Muscle of arm (tissue), 14 donors: Measurements from ENCODE around the gene C1orf52. TPM values are rescaled to one million over a fixed set of nuclear protein-coding genes. Genes with fewer than 3 reads are reported as not detected.

Source experiments
- DNase-seq: peaks from one replicate; pipeline ENCODE4 v3.0.0-alpha.2; 2013
- long read RNA-seq, 11 donors: transcript quantifications; one replicate each; lab custom pipeline, GENCODE V29; 2026
- polyA plus RNA-seq, 12 donors: library from polyadenylated mRNA; unstranded; fragments of 120-200 nt; gene quantifications; one replicate each; pipeline ENCODE4 v1.2.1, GENCODE V29; 2013; ENCODE audit not compliant: insufficient read length in 12 of 12

C1orf52 gene
- polyA plus RNA-seq: 10 to 100 TPM in 11 of 12 donors, not detected in 1; 22.1 to 33.0 (median 28.9) TPM
- long read RNA-seq, donor 1, transcript C1orf52-201 (4 exons, 3,391 nt): major isoform, 15 of 58 reads
- long read RNA-seq, donor 1, transcript C1orf52-203 (3 exons, 1,219 nt): minor isoform, 8 of 58 reads
- long read RNA-seq, donor 1, partial matches to known transcripts: 35 of 58 reads
- long read RNA-seq, donor 1, other reads (novel, unspliced or antisense): 0 of 58 reads
- long read RNA-seq, donor 2, transcript C1orf52-201 (4 exons, 3,391 nt): major isoform, 17 of 29 reads
- long read RNA-seq, donor 2, transcript C1orf52-203 (3 exons, 1,219 nt): minor isoform, 6 of 29 reads
- long read RNA-seq, donor 2, partial matches to known transcripts: 6 of 29 reads
- long read RNA-seq, donor 2, other reads (novel, unspliced or antisense): 0 of 29 reads
- long read RNA-seq, donor 3, transcript C1orf52-201 (4 exons, 3,391 nt): major isoform, 5 of 8 reads
- long read RNA-seq, donor 3, partial matches to known transcripts: 0 of 8 reads
- long read RNA-seq, donor 3, other reads (novel, unspliced or antisense): 0 of 8 reads
- long read RNA-seq, donor 4, partial matches to known transcripts: 0 of 3 reads
- long read RNA-seq, donor 4, other reads (novel, unspliced or antisense): 0 of 3 reads
- long read RNA-seq, donor 5, transcript C1orf52-203 (3 exons, 1,219 nt): minor isoform, 7 of 22 reads
- long read RNA-seq, donor 5, transcript C1orf52-201 (4 exons, 3,391 nt): major isoform, 15 of 22 reads
- long read RNA-seq, donor 5, partial matches to known transcripts: 0 of 22 reads
- long read RNA-seq, donor 5, other reads (novel, unspliced or antisense): 0 of 22 reads
- long read RNA-seq, donor 6, transcript C1orf52-201 (4 exons, 3,391 nt): major isoform, 6 of 16 reads
- long read RNA-seq, donor 6, partial matches to known transcripts: 6 of 16 reads
- long read RNA-seq, donor 6, other reads (novel, unspliced or antisense): 0 of 16 reads
- long read RNA-seq, donor 7, transcript C1orf52-203 (3 exons, 1,219 nt): major isoform, 6 of 11 reads
- long read RNA-seq, donor 7, transcript C1orf52-201 (4 exons, 3,391 nt): minor isoform, 5 of 11 reads
- long read RNA-seq, donor 7, partial matches to known transcripts: 0 of 11 reads
- long read RNA-seq, donor 7, other reads (novel, unspliced or antisense): 0 of 11 reads
- long read RNA-seq, donor 8, transcript C1orf52-203 (3 exons, 1,219 nt): minor isoform, 5 of 22 reads
- long read RNA-seq, donor 8, transcript C1orf52-201 (4 exons, 3,391 nt): major isoform, 8 of 22 reads
- long read RNA-seq, donor 8, partial matches to known transcripts: 9 of 22 reads
- long read RNA-seq, donor 8, other reads (novel, unspliced or antisense): 0 of 22 reads
- long read RNA-seq, donor 9, transcript C1orf52-203 (3 exons, 1,219 nt): major isoform, 8 of 15 reads
- long read RNA-seq, donor 9, transcript C1orf52-201 (4 exons, 3,391 nt): minor isoform, 7 of 15 reads
- long read RNA-seq, donor 9, partial matches to known transcripts: 0 of 15 reads
- long read RNA-seq, donor 9, other reads (novel, unspliced or antisense): 0 of 15 reads
- long read RNA-seq, donor 10, transcript C1orf52-201 (4 exons, 3,391 nt): major isoform, 9 of 13 reads
- long read RNA-seq, donor 10, partial matches to known transcripts: 0 of 13 reads
- long read RNA-seq, donor 10, other reads (novel, unspliced or antisense): 0 of 13 reads
- long read RNA-seq, donor 11, transcript C1orf52-201 (4 exons, 3,391 nt): minor isoform, 6 of 16 reads
- long read RNA-seq, donor 11, transcript C1orf52-203 (3 exons, 1,219 nt): major isoform, 10 of 16 reads
- long read RNA-seq, donor 11, partial matches to known transcripts: 0 of 16 reads
- long read RNA-seq, donor 11, other reads (novel, unspliced or antisense): 0 of 16 reads

DNA sequence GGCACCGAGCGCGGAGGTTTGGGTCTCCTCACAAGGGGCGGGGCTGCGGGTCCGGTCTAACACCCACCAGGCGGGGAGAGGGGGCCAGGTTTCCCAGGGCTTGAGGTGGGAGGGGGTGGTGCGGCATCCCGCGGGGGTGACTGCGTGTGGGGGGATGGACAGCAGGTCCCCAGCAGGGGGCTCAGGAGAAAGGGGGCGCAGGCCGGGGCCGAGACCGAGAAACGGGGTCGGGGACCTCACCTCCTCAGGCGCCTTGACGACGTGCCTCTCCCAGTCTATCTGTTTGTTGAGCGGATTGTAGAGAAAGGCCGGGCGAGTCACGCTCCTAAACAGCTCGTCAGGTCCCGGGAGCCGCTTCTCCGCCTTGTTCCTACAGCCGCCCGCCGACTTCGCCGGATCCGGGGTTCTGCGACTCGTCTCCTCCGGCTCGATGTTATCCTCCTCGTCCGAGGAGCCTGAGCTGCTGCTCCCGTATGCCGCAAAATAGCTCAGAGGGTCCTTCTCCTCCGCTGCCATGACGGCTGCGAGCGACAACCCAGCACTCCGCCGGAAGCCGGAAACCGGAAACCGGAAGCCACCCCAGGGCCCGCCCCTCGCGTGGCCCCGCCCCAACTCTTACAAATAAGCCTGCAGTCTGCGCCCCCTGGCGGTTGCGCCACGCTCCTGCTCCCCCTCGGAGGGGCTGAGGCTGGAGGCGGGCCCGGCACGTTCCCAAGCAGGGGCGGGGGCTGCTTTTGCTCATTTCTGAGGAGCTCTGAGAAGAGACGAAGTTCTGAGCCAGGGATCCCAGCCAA lies at the start of gene C1orf52:
C1orf52 (minus strand) TSS at position 545 of the 794 bp plus-strand sequence; CDS start at position 516, 29 bp downstream.
- DNase-seq: peak; percentile 98

DNA sequence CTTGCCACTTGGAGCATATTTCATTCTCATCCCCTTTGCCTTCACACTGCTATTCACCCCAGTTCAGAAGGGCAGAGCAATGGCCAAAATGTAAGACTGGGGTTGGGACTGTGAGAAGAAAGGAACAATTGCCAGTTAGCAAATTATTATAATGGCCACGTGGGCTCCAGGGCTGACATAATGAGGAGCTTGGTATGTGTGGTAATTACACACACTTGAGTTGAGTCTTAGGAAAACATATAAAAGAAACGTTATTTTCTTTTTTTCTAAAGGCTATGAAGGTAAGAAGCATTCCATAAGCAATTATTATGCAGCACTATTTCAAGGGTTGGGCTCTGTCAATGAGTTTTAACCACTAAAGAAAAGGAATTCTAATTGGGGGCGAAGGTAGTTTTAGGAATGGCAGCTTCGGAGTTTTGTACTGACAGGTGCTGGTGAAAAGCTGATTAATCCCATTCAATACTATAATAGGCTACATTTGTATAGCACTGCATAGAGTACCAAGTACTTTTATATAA lies 49.4 kb upstream of the C1orf52 start:
- DNase-seq: no peak

DNA sequence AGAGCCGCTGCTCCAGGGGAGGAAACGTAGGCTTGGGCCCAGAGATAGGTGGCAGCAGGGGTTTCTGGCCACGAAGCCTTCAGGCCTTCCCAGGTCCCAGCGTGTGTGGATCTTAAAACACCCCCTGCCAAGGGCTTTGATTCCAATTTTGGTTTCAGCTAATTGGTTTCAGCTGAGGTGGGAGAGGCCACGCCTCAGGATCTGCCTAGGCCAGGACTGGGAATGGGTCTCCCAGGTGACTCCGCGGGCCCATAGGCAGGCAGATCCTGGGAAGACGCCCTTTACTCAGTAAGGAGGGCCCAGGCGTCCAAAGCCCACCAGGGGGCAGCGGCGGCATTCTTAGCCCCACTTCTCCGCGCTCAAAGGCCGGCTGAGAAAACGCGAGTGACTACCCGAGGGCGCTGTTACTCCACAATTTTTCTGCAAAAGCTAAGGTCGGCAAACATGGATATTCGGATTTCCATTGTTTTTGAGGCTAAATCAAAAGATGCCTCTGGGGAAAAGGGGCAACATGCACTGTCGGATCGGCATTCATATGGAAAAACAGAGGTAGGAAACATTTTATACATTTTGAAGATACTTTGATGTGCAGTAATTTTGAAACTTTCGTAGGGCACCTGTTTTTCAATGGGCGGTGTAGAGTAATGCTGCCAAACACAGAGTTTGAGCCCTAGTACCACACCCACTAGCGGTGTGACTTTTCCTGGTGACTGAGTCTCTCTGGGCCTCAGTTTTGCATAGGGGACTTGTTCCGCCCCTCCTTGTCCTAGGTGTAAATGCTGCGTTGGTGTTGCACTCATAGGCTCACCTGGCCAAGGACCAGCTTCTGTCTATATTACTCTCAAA lies 48.7 kb upstream of the C1orf52 start:
- peak; percentile 91 for DNase-seq

DNA sequence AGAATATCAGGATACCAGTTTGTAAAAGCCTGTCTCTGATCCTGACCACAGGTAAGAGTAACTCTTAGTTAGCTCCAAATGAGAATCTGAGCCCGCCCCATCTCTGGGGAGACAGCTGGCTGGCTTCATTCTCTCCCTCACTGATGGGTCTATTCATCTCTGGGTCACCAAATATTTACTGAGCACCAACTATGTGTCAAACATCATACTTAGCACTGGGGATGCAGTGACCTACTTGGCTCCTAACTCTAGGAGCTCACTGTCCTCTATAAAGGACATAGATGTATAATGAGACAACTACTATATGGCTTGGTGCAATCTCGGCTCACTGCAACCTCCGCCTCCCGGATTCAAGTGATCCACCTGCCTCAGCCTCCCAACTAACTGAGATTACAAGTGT lies 46.8 kb upstream of the C1orf52 start:
- no peak for DNase-seq

DNA sequence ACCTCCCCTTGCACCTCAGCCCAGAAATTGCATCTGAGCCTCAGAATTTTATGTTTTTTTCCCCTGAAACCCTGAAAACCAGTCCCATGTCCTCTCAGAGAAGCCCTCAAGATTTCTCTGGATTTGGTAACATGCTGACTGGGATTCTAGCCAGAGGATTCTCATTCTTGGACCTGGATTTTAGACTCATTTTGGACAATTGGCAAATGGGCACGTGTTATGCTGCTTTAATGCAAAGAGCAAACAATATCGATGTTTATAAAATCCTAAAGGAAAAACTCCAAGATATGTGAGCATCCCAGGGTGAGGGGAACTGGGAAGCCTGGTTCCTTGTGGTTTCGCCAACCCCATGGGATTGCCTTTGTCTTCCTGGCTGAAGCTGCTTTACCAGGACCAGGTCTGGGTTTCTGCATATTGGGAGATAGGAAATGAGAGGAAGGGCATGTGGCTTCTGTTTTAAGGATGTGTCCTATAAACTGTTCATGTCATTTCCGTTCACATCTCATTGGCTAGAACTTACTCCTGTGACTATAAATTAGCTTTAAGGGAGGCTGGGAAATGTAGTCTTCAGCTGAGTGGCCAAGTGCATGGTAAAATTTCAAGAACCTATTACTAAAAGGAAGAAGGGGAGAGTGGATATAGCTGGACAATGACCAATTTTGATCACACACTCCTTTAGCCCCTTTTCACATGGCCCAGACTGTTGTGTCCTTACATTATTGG lies 44.1 kb upstream of the C1orf52 start:
- no peak for DNase-seq

DNA sequence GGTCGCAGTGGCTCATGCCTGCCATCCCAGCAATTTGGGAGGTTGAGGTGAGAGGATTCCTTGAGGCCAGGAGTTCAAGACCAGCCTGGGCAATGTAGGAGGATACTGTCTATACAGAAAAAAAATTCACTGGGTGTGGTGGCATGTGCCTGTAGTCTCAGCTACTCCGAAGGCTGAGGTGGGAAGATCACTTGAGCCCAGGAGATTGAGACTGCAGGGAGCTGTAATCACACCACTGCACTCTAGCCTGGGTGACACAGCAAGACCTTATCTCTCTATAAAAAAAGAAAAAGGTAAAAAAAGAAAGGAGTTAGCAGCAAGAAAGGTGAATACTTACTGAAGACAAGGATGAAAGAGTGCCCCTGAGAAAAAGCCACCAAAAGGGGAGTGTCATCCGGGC lies 40.7 kb upstream of the C1orf52 start:
- no peak for DNase-seq

DNA sequence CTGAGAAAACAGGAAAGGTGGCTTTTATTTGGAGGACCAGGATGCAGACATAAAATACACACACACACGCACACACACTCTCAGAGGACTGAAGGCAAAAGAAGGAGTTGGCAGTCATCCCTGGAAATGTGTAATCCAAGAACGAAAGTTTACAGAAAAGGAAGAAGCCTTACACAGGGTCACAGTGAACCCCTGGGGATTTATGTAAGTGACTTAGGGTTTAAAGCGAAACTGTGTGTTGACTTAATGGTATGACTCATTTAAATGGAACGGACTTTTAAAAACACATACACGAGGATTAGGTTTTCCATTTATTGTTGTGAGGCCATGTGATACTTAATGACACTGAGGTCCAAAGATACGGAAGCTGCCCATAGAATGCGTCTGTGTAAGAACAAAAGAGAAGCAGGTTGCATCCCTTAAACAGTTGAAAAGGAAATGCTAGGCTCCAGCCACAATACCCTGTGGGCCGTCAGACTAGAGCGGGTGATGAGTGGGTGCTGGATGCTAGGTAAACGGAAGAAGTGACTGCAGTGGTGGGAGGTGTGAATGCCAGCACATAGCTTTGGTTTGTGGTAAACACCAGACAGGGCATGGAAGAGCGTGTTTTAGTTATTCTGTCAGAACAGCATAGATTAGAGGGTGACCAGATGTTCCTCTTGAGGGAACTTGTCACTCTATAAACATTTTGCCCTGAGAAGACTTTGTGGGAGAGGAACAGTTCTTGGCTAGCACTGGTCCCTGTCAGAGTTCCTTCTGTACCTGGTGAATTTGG lies 38.6 kb upstream of the C1orf52 start:
- DNase-seq: peak; percentile 88

DNA sequence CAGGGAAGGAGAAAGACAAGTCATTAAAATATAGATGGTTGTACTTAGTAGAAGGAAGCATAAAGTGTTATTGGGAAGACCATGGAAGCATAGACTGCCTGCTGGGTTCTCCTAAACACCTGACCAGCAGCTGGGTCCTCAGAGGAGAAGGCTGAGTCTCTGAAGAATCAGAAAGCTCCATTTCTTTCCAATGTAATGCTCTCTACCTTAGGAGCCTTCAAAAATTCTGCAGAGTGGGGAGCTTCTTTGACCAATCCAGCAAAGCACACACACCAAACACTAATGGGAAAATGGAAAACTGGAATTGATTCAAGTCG lies 38.0 kb upstream of the C1orf52 start:
- no peak for DNase-seq

DNA sequence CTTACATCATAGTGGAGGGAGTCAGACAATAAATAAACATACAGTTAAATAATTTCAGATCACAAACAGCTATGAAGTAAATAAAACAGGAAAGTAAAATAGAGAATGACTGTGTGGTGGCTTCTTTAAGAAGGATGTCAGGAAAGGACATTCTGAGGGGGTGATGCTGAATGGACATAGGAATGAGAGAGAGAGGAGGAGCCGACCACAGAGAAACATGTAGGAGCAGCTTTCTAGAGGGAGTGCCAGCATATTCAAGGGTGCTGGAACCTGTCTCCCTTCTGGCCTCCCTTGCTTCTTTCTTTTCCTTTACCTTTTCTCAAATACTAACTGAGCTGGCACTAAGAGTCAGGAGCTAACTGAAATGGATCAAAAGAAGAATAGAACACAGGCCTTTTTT lies 37.5 kb upstream of the C1orf52 start:
- DNase-seq: no peak

DNA sequence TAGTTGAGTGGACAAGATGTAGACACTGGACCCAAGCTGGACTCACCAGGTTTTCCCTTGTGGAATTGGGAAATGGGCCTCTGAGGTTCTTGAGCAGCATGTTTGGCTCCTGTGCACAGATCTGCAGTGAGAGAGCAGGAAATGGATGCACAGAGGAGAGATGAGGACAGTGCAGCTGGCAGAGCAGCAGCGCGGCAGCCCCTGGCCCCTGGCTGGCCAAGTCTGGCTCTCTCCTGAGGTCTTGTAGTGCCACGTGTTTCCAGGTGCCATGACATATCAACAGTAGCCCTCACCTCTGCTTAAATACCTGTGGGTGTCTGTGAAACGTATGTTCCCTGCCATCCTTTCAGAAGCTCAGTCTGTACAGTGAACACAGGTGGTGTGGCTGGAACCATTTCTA lies 36.2 kb upstream of the C1orf52 start:
- no peak for DNase-seq

DNA sequence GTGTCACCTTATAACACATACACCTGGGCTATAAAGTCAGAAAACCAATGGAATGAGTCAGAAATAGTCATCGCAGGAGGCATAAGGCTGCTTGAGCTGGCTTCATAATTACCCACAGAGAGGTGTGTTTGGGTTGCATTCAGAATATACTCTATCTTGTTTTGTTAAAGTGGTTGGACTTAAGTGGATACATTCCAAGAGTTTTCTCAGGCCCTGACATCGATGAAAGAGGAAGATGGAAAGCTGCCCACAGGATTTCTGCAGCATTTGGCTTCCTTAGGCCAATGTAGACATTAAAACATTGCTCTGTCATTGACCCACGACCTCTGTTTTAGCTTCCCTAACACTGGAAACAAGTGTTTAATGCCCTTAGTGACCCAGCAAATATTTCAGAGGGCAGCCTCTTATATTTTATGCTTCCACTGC lies 35.6 kb upstream of the C1orf52 start:
- no peak for DNase-seq

DNA sequence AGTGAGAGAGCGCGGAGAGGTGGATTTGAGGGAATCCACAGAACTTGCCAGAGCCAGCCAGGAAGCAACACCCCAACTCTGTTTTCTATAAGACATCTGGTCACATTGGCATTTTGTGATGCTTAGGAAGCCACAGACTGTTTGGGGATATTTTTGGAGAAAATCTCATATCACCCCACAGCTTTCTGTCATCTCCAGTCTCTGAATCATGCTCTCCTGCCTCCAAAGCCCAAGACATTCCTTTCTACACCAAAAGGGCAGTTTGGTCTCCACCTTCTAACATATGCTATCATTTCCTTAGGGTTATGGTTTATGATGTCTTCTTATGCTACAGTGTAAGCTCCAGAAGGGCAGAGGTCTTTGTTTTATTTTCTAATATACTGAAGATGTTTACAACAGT lies 31.4 kb upstream of the C1orf52 start:
- no peak for DNase-seq

DNA sequence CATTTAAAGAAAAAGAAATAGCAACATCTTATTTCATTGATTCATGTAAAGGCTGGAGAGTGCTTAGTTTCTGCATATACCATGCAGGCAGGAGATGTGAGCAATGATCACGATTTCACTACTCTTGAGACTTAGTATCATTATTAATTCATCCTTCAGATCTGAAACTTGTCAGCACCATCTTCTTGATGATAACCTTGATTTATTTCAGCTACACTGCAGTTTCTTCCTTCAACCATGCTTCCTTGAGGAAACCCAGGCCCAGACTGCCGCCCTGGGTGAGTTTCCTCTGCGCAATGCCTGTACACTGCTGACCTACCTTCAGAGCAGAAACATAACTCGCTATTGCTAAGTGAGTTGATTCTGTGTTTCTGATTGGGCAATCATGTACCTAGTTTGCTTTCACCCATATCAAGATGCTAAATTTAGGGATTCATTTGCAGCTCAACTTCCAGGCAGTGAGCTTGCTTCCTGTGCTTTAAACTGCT lies 30.4 kb upstream of the C1orf52 start:
- no peak for DNase-seq

DNA sequence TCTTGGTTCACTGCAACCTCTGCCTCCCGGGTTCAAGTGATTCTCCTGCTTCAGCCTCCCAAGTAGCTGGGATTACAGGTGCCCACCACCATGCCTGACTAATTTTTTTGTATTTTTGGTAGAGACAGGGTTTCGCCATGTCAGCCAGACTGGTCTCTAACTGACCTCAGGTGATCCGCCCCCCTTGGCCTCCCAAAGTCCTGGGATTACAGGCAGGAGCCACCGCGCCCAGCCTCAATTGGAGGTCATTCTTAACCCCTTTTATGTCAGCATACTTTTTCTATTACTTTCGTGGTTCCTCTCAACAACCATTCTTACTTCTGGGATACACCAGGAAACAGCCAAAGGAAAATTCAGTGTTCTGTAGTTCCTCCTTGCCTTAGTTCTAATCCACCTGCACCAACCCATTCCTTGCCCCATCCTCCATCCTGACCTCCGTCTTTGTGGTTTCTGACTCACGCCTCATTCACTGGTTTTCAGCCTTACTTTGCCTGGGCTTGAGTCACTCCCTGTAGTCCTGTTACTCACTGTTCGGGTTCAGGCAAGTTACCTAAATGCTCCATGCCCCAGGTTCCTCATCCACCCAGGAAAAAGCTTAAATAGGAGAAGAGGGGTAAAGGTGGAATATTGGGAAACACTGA lies 29.9 kb upstream of the C1orf52 start:
- no peak for DNase-seq

DNA sequence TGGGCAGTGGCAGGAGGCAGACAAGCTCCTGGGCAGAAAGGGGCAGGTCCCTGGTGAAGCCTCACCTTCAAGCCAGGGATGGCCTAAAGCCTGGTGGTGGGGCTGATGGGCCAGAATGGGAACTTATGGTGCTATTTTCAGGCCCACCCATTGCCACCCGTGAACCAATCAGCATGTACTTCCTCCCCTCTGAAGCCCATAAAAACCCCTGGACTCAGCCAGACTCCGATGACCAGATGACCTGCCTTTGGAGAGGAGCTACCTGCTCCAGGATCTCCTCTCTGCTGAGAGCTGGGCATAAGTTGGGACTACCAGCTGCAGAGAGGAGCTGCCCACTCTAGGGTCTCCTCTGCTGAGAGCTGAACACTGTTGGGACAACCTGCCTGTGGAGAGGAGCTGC lies 24.7 kb upstream of the C1orf52 start:
- no peak for DNase-seq

DNA sequence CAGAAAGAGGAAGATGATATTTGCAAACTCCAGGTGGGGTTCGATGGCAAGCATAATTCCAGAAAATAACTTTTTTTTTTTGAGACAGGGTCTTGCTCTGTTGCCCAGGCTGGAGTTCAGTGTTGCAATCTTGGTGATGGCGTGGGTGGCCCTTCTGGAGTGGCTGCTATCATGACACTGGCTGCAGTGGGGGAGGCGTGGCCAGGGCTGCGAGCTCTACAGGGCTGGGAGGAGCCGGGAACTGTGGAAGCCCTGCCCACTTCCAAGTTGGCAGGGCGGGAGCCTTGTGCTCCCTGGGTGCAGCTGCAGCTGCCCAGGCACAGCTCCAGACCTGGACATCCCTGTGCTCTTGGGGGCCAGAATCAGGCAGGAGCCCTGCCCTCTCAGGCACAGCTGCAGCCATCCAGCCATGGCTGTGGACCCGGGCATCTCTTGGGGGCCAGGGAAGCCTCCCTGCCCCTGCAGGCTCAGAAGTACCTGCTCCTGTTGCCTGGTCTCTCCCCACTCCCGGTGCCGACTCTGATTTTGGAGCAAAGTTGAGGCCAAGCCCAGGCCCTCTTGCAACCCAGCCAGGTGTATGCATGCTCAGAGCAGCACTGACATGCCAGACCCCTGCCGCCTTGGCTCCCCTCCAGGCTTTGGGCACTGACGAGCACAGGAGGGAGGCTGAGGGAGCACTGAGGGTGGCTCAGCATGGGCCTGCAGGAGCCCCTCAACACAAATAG lies 24.2 kb upstream of the C1orf52 start:
- DNase-seq: no peak
